Neural progenitor cell (in vitro differentiated cells): ENCODE measurements around the gene LDB2. TPM values are rescaled to one million over a fixed set of nuclear protein-coding genes. Genes with fewer than 3 reads are reported as not detected.

Source experiments
- DNase-seq: peaks from one replicate; pipeline ENCODE4 v3.0.0-alpha.2; 2016; ENCODE audit warnings: low spot score
- H2AFZ ChIP-seq: fragments of 200-600 bp; sonication (generic); replicated peaks from 2 replicates; pipeline ENCODE4 v1.6.1; 2016; ENCODE audit warnings: antibody characterized with exemption
- H3F3A ChIP-seq: fragments of 200-600 bp; sonication (generic); 2 replicates; pipeline ENCODE4 v1.6.1; 2016; ENCODE audit warnings: antibody characterized with exemption, low read depth
- H3K27ac ChIP-seq: fragments of 200-600 bp; sonication (generic); 2 replicates; pipeline ENCODE4 v1.5.1; 2016; ENCODE audit warnings: mild to moderate bottlenecking
- H3K27me3 ChIP-seq: fragments of 200-600 bp; sonication (generic); 2 replicates; pipeline ENCODE4 v1.6.1; 2016; ENCODE audit warnings: mild to moderate bottlenecking, moderate library complexity
- H3K36me3 ChIP-seq: fragments of 200-600 bp; sonication (generic); 2 replicates; pipeline ENCODE4 v1.5.1; 2016
- H3K4me1 ChIP-seq: fragments of 200-600 bp; sonication (generic); 2 replicates; pipeline ENCODE4 v1.6.1; 2016; ENCODE audit warnings: mixed run types
- H3K4me2 ChIP-seq: fragments of 200-600 bp; sonication (generic); 2 replicates; pipeline ENCODE4 v1.6.1; 2016
- H3K4me3 ChIP-seq: fragments of 200-600 bp; sonication (generic); 2 replicates; pipeline ENCODE4 v1.5.1; 2016
- H3K79me2 ChIP-seq: fragments of 200-600 bp; sonication (generic); 2 replicates; pipeline ENCODE4 v1.6.1; 2016; ENCODE audit warnings: low read depth
- H3K9ac ChIP-seq: fragments of 200-600 bp; sonication (generic); 2 replicates; pipeline ENCODE4 v1.6.1; 2016
- H3K9me3 ChIP-seq: fragments of 200-600 bp; sonication (generic); 2 replicates; pipeline ENCODE4 v1.5.1; 2016; ENCODE audit warnings: low read depth
- H4K20me1 ChIP-seq: fragments of 200-600 bp; sonication (generic); 2 replicates; pipeline ENCODE4 v1.6.1; 2016; ENCODE audit warnings: low read depth
- H3K27ac Mint-ChIP-seq: 3 replicates; pipeline ENCODE4 v1.8.0; 2021; ENCODE audit warnings: mixed read lengths
- H3K27me3 Mint-ChIP-seq: 2 replicates; pipeline ENCODE4 v1.8.0; 2022; ENCODE audit warnings: low read depth, mild to moderate bottlenecking, inconsistent platforms, moderate library complexity, mixed read lengths; ENCODE audit not compliant: insufficient read depth
- H3K36me3 Mint-ChIP-seq: 3 replicates; pipeline ENCODE4 v1.8.0; 2021; ENCODE audit warnings: mixed read lengths
- H3K4me1 Mint-ChIP-seq: 3 replicates; pipeline ENCODE4 v1.8.0; 2021; ENCODE audit warnings: mixed read lengths
- H3K4me3 Mint-ChIP-seq: 3 replicates; pipeline ENCODE4 v1.8.0; 2021; ENCODE audit warnings: mild to moderate bottlenecking, moderate library complexity, mixed read lengths
- H3K9me3 Mint-ChIP-seq: 3 replicates; pipeline ENCODE4 v1.8.0; 2020; ENCODE audit warnings: mixed read lengths
- CTCF ChIP-seq: fragments of 200-600 bp; sonication (generic); IDR thresholded peaks from 2 replicates; pipeline ENCODE4 v1.5.1; 2017; ENCODE audit warnings: antibody characterized with exemption, mild to moderate bottlenecking
- EZH2 ChIP-seq: fragments of 200-600 bp; sonication (generic); IDR thresholded peaks from 2 replicates; pipeline ENCODE4 v1.6.1; 2017; ENCODE audit warnings: antibody characterized with exemption, mild to moderate bottlenecking, moderate library complexity
- EZH2phosphoT487 ChIP-seq: fragments of 200-600 bp; sonication (generic); IDR thresholded peaks from 2 replicates; pipeline ENCODE4 v1.6.1; 2017; ENCODE audit warnings: antibody characterized with exemption
- total RNA-seq: library from RNA; depleted of rRNA; stranded (reverse); fragments of >200 nt; gene quantifications from 2 replicates; pipeline ENCODE4 v1.2.3, GENCODE V29; 2015; ENCODE audit warnings: low replicate concordance

Gene LDB2
- total RNA-seq, 1 donor from 2014 or later: 24.3 TPM

DNA sequence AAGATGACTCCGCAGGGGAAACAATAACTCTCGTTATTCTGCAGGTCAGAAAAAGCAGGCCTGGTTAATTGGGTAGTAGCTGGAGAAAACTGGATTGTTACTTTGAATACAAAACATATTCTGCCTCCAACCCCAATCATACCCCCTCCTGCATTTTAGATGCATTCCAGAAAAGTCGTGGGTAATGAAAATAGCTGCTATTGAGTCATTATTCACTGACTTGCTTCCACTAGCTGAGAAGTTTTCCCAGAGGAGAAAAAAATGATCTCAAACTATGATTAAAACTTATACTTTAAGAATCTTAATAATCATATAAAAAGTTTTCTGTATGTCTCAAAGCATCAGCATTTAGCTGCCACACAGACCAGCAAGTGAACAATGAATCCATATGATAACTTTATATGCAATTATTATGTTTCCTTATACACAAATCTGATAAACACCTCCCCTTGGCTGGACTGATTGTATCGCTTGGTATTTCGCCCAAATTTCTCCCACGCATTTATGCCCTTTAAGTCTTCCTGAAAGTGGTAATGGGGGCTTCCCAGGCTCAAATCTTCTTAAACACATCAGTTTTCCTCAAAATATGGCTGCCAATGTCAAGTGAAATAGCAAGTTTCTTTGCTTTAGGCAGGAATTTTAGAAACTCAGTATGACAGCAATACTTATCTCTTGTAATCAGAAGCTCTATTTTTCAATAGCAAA is 181.0 kb downstream of the LDB2 start:
- no peak for DNase-seq
- Mint-ChIP-seq H3K27me3 (no peaks in the 10 kb centered on the region), H3K4me3 (no peak overlapping the region), H3K4me1 (no peaks in the 10 kb centered on the region), H3K27ac (no peak overlapping the region), H3K36me3 (no peaks in the 10 kb centered on the region), H3K9me3 (peaks cover 5% of the 10 kb centered on the region)
- Histone ChIP-seq H3K9me3 (no peaks in the 10 kb centered on the region), H3K27me3 (no peaks in the 10 kb centered on the region), H3K36me3 (no peaks in the 10 kb centered on the region), H3K4me2 (no peak overlapping the region), H3K4me3 (no peak overlapping the region), H3K4me1 (no peaks in the 10 kb centered on the region), H3K9ac (no peak overlapping the region), H4K20me1 (no peaks in the 10 kb centered on the region), H3K27ac (no peak overlapping the region), H2AFZ (no peak overlapping the region), H3F3A (no peaks in the 10 kb centered on the region), H3K79me2 (no peaks in the 10 kb centered on the region)
- no peak for TF ChIP-seq CTCF
- TF ChIP-seq EZH2phosphoT487: no peak
- no peak for TF ChIP-seq EZH2

DNA sequence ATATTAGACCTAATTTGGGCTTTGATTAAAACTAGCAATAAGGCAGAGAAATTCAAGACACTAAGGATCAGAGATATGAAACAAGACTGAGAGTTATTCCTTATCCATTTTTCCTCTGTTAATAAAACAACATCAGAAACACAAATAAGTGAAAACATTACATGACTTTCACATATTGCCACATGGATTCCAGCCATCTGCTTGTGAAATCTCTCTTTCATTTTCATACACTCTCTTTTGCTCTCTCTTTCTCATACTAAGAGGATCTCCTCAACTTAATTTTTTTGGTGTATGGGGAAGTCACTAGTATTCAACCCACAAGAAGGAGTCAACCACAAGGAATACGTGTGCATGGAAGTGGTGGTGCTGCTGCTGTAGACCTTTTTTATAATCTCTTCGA is 183.0 kb downstream of the LDB2 start:
- H3K4me3 Mint-ChIP-seq: no peak overlapping the region
- Histone ChIP-seq H3K4me3 (no peak overlapping the region), H3K4me2 (no peak overlapping the region), H3K27me3 (no peaks in the 10 kb centered on the region), H3K9me3 (no peaks in the 10 kb centered on the region), H3K36me3 (no peaks in the 10 kb centered on the region), H4K20me1 (no peaks in the 10 kb centered on the region), H3K4me1 (no peaks in the 10 kb centered on the region), H3K79me2 (no peaks in the 10 kb centered on the region), H2AFZ (no peak overlapping the region), H3K27ac (no peak overlapping the region), H3F3A (no peaks in the 10 kb centered on the region), H3K9ac (no peak overlapping the region)
- H3K36me3 Mint-ChIP-seq: no peaks in the 10 kb centered on the region
- H3K9me3 Mint-ChIP-seq: peaks cover 5% of the 10 kb centered on the region
- H3K4me1 Mint-ChIP-seq: peaks cover 2% of the 10 kb centered on the region
- no peak for DNase-seq
- no peaks in the 10 kb centered on the region for H3K27me3 Mint-ChIP-seq
- H3K27ac Mint-ChIP-seq: no peak overlapping the region
- TF ChIP-seq CTCF: no peak
- no peak for TF ChIP-seq EZH2
- TF ChIP-seq EZH2phosphoT487: no peak

GRCh38 chr4:16714191-16714590 is 184.3 kb downstream of the LDB2 start:
- Histone ChIP-seq H3K27ac (no peak overlapping the region), H3K4me3 (no peak overlapping the region), H4K20me1 (no peaks in the 10 kb centered on the region), H3K9ac (no peak overlapping the region), H3K4me2 (no peak overlapping the region), H3K36me3 (no peaks in the 10 kb centered on the region), H3K79me2 (no peaks in the 10 kb centered on the region), H2AFZ (no peak overlapping the region), H3K27me3 (no peaks in the 10 kb centered on the region), H3F3A (no peaks in the 10 kb centered on the region), H3K9me3 (no peaks in the 10 kb centered on the region), H3K4me1 (no peaks in the 10 kb centered on the region)
- Mint-ChIP-seq H3K36me3 (no peaks in the 10 kb centered on the region), H3K9me3 (peaks cover 5% of the 10 kb centered on the region), H3K4me3 (no peak overlapping the region), H3K27ac (no peak overlapping the region), H3K27me3 (no peaks in the 10 kb centered on the region), H3K4me1 (peaks cover 6% of the 10 kb centered on the region)
- TF ChIP-seq EZH2 (no peak), EZH2phosphoT487 (no peak), CTCF (no peak)
- DNase-seq: no peak
